HUES64 (cell line): ENCODE measurements around the gene NDUFAF8.

Experiments
- H3K27ac ChIP-seq: 2 replicates; pipeline ENCODE4 v1.7.0; 2013; ENCODE audit warnings: low read depth, low read length, inconsistent platforms
- H3K27me3 ChIP-seq: 2 replicates; pipeline ENCODE4 v1.6.1; 2013; ENCODE audit warnings: mild to moderate bottlenecking, low read length; ENCODE audit not compliant: insufficient read depth
- H3K36me3 ChIP-seq: 2 replicates; pipeline ENCODE4 v1.6.1; 2013; ENCODE audit warnings: mild to moderate bottlenecking, low read length; ENCODE audit not compliant: insufficient read depth
- H3K4me1 ChIP-seq: 2 replicates; pipeline ENCODE4 v1.6.1; 2013; ENCODE audit warnings: mild to moderate bottlenecking, low read length, moderate library complexity; ENCODE audit not compliant: insufficient read depth
- H3K4me3 ChIP-seq: 2 replicates; pipeline ENCODE4 v1.5.1; 2013; ENCODE audit warnings: mild to moderate bottlenecking, low read length, moderate library complexity
- H3K9ac ChIP-seq: 2 replicates; pipeline ENCODE4 v1.6.1; 2013; ENCODE audit warnings: mild to moderate bottlenecking, low read depth, low read length
- H3K9me3 ChIP-seq: 2 replicates; pipeline ENCODE4 v1.6.1; 2013; ENCODE audit warnings: low read depth, low read length; ENCODE audit not compliant: insufficient read depth
- WGBS: fragments of 150-250, 120-280 bp; methylation state at CpG from one replicate; pipeline ENCODE4 v1.1.7; 2013; ENCODE audit warnings: missing lambda C conversion rate; 5-methylcytosine and 5-hydroxymethylcytosine counted together

NDUFAF8 gene

GRCh38 chr17:81235822-81236740 is 3.0 kb upstream of the NDUFAF8 start:
- Histone ChIP-seq H3K36me3 (peaks cover 9% of the 10 kb centered on the region), H3K9ac (no peak overlapping the region)
- WGBS, result 92% methylated on average over 32 of the region's 32 CpGs

GRCh38 chr17:81236784-81237183 is 2.3 kb upstream of the NDUFAF8 start:
- Histone ChIP-seq H3K9ac (no peak overlapping the region), H3K4me3 (no peak overlapping the region), H3K27me3 (no peaks in the 10 kb centered on the region), H3K36me3 (peaks cover 10% of the 10 kb centered on the region), H3K27ac (no peak overlapping the region), H3K4me1 (no peaks in the 10 kb centered on the region; the same call in 1 of the 2 replicates), H3K9me3 (no peaks in the 10 kb centered on the region)
- WGBS, result 96% methylated on average over 21 of the region's 21 CpGs

More at GRCh38 chr17:81235822-81236740, 3.0 kb upstream of the NDUFAF8 start:
- H3K27me3 ChIP-seq, result no peaks in the 10 kb centered on the region
- H3K27ac ChIP-seq, result no peak overlapping the region
- no peaks in the 10 kb centered on the region; the same call in 1 of the 2 replicates for H3K4me1 ChIP-seq
- H3K9me3 ChIP-seq, result no peaks in the 10 kb centered on the region
- H3K4me3 ChIP-seq, result no peak overlapping the region

- Histone ChIP-seq H3K4me3 (peak overlapping the region; percentile 83), H3K27me3 (no peaks in the 10 kb centered on the region), H3K4me1 (peaks cover 3% of the 10 kb centered on the region), H3K9me3 (no peaks in the 10 kb centered on the region), H3K36me3 (peaks cover 10% of the 10 kb centered on the region), H3K27ac (no peak overlapping the region), H3K9ac (peak overlapping the region; percentile 86)
- 68% methylated on average over 36 of the region's 36 CpGs for WGBS
Observed at GRCh38 chr17:81237591-81238489, 1.3 kb upstream of the NDUFAF8 start.

- H3K4me3 ChIP-seq, result peak overlapping the region; percentile 83
- H3K36me3 ChIP-seq, result peaks cover 10% of the 10 kb centered on the region
- peak overlapping the region; percentile 86 for H3K9ac ChIP-seq
- peaks cover 4% of the 10 kb centered on the region for H3K4me1 ChIP-seq
- H3K9me3 ChIP-seq, result no peaks in the 10 kb centered on the region
- 1% methylated on average over 26 of the region's 26 CpGs for WGBS
- H3K27me3 ChIP-seq, result no peaks in the 10 kb centered on the region
- 0 out of 2 replicates have a peak overlapping the region, but pooled peaks have one; percentile 35 for H3K27ac ChIP-seq
Observed at GRCh38 chr17:81238490-81238814, 666 bp upstream of the NDUFAF8 start.

- H3K4me3 ChIP-seq, result peak overlapping the region; percentile 83
- H3K4me1 ChIP-seq, result peaks cover 4% of the 10 kb centered on the region
- peak overlapping the region; percentile 92 for H3K9ac ChIP-seq
- H3K27me3 ChIP-seq, result no peaks in the 10 kb centered on the region
- peak overlapping the region; percentile 71 for H3K27ac ChIP-seq
- H3K9me3 ChIP-seq, result no peaks in the 10 kb centered on the region
- WGBS, result 21% methylated on average over 37 of the region's 37 CpGs
- peaks cover 10% of the 10 kb centered on the region for H3K36me3 ChIP-seq
Observed at GRCh38 chr17:81239714-81240555, 817 bp downstream of the NDUFAF8 start.

GRCh38 chr17:81240761-81241160 is 1.6 kb downstream of the NDUFAF8 start:
- Histone ChIP-seq H3K4me1 (peaks cover 4% of the 10 kb centered on the region), H3K4me3 (no peak overlapping the region), H3K27ac (no peak overlapping the region), H3K36me3 (peaks cover 10% of the 10 kb centered on the region), H3K9me3 (no peaks in the 10 kb centered on the region), H3K27me3 (no peaks in the 10 kb centered on the region), H3K9ac (no peak overlapping the region)
- WGBS, result 92% methylated on average over 8 of the region's 8 CpGs

GRCh38 chr17:81241203-81241602 is 2.1 kb downstream of the NDUFAF8 start:
- WGBS, result 94% methylated on average over 10 of the region's 10 CpGs
- H3K4me1 ChIP-seq, result peaks cover 4% of the 10 kb centered on the region
- no peak overlapping the region for H3K4me3 ChIP-seq
- peaks cover 10% of the 10 kb centered on the region for H3K36me3 ChIP-seq
- no peak overlapping the region for H3K9ac ChIP-seq
- no peaks in the 10 kb centered on the region for H3K9me3 ChIP-seq
- no peaks in the 10 kb centered on the region for H3K27me3 ChIP-seq
- H3K27ac ChIP-seq, result no peak overlapping the region

GRCh38 chr17:81241648-81242420 is 2.7 kb downstream of the NDUFAF8 start:
- peaks cover 4% of the 10 kb centered on the region for H3K4me1 ChIP-seq

GRCh38 chr17:81242421-81243332 is 3.6 kb downstream of the NDUFAF8 start:
- Histone ChIP-seq H3K9ac (no peak overlapping the region), H3K27me3 (no peaks in the 10 kb centered on the region), H3K27ac (no peak overlapping the region), H3K36me3 (peaks cover 10% of the 10 kb centered on the region), H3K4me1 (peaks cover 4% of the 10 kb centered on the region), H3K9me3 (no peaks in the 10 kb centered on the region), H3K4me3 (no peak overlapping the region)
- WGBS, result 80% methylated on average over 30 of the region's 33 CpGs

More at GRCh38 chr17:81241648-81242420, 2.7 kb downstream of the NDUFAF8 start:
- H3K9me3 ChIP-seq, result no peaks in the 10 kb centered on the region
- no peak overlapping the region for H3K27ac ChIP-seq
- H3K4me3 ChIP-seq, result no peak overlapping the region
- no peak overlapping the region for H3K9ac ChIP-seq
- H3K36me3 ChIP-seq, result peaks cover 10% of the 10 kb centered on the region
- 70% methylated on average over 26 of the region's 26 CpGs for WGBS
- H3K27me3 ChIP-seq, result no peaks in the 10 kb centered on the region
